Tibial artery (tissue), 4 donors: Measurements from ENCODE around the gene COL18A1.

Experiments
- DNase-seq, 2 donors: peaks; one replicate each; pipeline ENCODE4 v3.0.0-alpha.2; 2019
- H3K27ac ChIP-seq, 2 donors: fragments of 200-600 bp; sonication (generic) in 1 of 2; 1 replicate in 1 of 2; 2 replicates in 1 of 2; pipeline ENCODE4 v1.5.1; 2018 to 2019; ENCODE audit warnings: mild to moderate bottlenecking in 1 of 2
- H3K27me3 ChIP-seq, 2 donors: fragments of 200-600 bp; sonication (generic) in 1 of 2; one replicate each; pipeline versions ENCODE4 v1.5.1 to v1.6.0; 2016 to 2019
- H3K36me3 ChIP-seq, 3 donors: fragments of 200-600 bp; sonication (generic) in 2 of 3; one replicate each; pipeline ENCODE4 v1.5.1; 2016 to 2019; ENCODE audit warnings: mild to moderate bottlenecking in 2 of 3
- H3K4me1 ChIP-seq, 4 donors: fragments of 200-600 bp; sonication (generic) in 2 of 4; 1 replicate in 3 of 4; 2 replicates in 1 of 4; pipeline ENCODE4 v1.5.1; 2016 to 2019
- H3K4me3 ChIP-seq, 2 donors: fragments of 200-600 bp; sonication (generic) in 1 of 2; 1 replicate in 1 of 2; 2 replicates in 1 of 2; pipeline ENCODE4 v1.5.1; 2018 to 2019; ENCODE audit warnings: mild to moderate bottlenecking in 2 of 2
- H3K9me3 ChIP-seq, 3 donors: fragments of 200-600 bp; sonication (generic) in 1 of 3; one replicate each; pipeline ENCODE4 v1.5.1; 2016 to 2019
- intact Hi-C: fragments of 100-400 bp; cut with DNase I; formaldehyde crosslinking; loops from one replicate; pipeline ENCODE4 v1.15.0; 2023; ENCODE audit warnings: low total_unique reads
- TF ChIP-seq, protein P1 (sequence below), 2 experiments: fragments of 200-600 bp in 1 of 2; fragments of 450-650 bp in 1 of 2; IDR thresholded peaks; one replicate each; pipeline ENCODE4 v1.5.1; 2017 to 2019; ENCODE audit warnings: antibody characterized with exemption in 2 of 2, mild to moderate bottlenecking in 1 of 2, moderate library complexity in 1 of 2

Gene COL18A1

DNA sequence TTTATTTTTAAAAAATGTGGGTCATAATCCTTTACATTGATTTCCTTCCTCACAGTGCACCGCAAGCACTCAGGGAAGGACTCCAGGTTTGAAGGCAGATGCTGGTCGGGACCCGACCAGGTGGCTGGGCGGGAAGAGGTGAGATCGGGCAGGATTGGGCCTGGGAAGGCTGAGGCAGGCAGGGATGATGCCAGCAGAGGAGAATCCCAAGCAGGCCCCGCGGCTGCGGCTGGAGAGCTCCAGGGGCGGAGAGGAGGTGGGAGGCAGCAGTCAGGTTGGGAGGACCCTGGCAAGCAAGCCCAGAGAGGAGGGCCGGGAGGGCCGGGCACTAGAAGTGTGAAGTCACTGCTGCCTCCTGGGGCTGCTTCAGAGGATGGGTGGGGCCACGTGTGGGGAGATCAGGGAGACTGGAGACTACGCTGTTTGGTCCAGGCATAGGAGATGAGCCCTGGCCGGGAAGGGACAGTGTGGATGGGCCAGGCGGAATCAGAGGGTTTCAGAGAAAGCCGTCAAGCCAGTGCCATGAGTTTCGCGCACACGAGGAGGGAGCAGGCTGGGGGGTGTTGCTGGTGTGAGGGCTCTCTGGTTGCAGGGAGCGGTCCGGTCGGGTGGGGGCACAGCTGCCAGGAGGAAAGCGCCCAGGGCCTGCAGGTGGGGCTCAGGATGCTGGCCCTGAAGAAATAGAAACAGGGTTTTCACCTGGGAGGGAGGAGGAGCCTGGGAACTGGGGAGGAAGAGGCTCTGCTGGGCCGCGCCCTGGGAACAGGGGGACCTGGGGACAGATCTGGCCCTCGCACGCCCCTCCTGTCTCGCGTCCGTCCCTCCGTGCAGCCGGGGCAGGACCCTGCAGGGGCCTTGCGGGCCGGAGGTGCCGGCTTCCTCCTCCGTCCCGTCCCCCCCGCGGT is 888 bp upstream of the COL18A1 start:
- intact Hi-C loops, result loop anchor here (10.0 kb wide), 1 partner anchor 109 kb away; no protein-coding TSS in a partner anchor
- H3K9me3 ChIP-seq, result no peaks in the 10 kb centered on the region
- H3K4me3 ChIP-seq, result peak overlapping the region; percentile 74 to 79
- peaks cover 0 to 45% (median 36%) of the 10 kb centered on the region in 4 donors for H3K4me1 ChIP-seq
- peak overlapping the region; percentile 87 to 91 for H3K27ac ChIP-seq
- peaks cover 0 to 4% (median 0%) of the 10 kb centered on the region in 3 donors for H3K36me3 ChIP-seq
- H3K27me3 ChIP-seq, result no peaks in the 10 kb centered on the region
- peak; percentile 76 to 94 for DNase-seq
- TF ChIP-seq, protein P1, sequence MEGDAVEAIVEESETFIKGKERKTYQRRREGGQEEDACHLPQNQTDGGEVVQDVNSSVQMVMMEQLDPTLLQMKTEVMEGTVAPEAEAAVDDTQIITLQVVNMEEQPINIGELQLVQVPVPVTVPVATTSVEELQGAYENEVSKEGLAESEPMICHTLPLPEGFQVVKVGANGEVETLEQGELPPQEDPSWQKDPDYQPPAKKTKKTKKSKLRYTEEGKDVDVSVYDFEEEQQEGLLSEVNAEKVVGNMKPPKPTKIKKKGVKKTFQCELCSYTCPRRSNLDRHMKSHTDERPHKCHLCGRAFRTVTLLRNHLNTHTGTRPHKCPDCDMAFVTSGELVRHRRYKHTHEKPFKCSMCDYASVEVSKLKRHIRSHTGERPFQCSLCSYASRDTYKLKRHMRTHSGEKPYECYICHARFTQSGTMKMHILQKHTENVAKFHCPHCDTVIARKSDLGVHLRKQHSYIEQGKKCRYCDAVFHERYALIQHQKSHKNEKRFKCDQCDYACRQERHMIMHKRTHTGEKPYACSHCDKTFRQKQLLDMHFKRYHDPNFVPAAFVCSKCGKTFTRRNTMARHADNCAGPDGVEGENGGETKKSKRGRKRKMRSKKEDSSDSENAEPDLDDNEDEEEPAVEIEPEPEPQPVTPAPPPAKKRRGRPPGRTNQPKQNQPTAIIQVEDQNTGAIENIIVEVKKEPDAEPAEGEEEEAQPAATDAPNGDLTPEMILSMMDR (IDR thresholded peaks at IDR 0.05), result no peak

DNA sequence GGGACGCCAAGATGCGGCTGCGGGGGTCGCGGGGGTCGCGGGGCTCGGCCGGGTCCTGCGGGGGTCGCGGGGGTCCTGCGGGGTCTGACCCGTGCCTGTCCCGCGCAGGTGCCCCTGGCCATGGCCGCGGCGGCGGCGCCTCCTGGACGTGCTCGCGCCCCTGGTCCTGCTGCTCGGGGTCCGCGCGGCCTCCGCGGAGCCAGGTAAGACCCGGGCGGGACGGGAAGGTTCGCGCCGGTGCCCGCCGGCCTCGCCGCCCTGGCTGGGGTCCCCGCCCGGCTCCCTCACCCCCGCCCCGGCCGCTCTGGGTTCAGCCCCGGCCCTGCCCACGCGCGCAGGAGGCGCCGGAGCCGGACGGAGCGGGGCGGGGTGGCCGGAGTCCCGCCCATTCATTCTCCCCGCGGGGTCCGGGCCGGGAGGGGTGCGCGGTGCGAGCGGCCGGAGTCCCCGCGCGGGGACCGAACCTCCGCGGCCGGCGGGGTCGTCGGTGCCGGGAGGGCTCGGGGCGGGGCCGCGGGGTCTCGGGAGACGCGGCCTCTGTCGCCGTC is 380 bp downstream of the COL18A1 start:
- H3K27ac ChIP-seq, result peak overlapping the region; percentile 91 to 98
- peak overlapping the region; percentile 74 to 79 for H3K4me3 ChIP-seq
- H3K9me3 ChIP-seq, result no peaks in the 10 kb centered on the region
- peaks cover 0 to 4% (median 0%) of the 10 kb centered on the region in 3 donors for H3K36me3 ChIP-seq
- intact Hi-C loops, result loop anchor here (10.0 kb wide), 1 partner anchor 111 kb away; no protein-coding TSS in a partner anchor
- DNase-seq, result peak in 1 of 2 donors; percentile 79
- no peaks in the 10 kb centered on the region for H3K27me3 ChIP-seq
- H3K4me1 ChIP-seq, result peaks cover 0 to 57% (median 49%) of the 10 kb centered on the region in 4 donors
- TF ChIP-seq, protein P1 (IDR thresholded peaks at IDR 0.05), result no peak

DNA sequence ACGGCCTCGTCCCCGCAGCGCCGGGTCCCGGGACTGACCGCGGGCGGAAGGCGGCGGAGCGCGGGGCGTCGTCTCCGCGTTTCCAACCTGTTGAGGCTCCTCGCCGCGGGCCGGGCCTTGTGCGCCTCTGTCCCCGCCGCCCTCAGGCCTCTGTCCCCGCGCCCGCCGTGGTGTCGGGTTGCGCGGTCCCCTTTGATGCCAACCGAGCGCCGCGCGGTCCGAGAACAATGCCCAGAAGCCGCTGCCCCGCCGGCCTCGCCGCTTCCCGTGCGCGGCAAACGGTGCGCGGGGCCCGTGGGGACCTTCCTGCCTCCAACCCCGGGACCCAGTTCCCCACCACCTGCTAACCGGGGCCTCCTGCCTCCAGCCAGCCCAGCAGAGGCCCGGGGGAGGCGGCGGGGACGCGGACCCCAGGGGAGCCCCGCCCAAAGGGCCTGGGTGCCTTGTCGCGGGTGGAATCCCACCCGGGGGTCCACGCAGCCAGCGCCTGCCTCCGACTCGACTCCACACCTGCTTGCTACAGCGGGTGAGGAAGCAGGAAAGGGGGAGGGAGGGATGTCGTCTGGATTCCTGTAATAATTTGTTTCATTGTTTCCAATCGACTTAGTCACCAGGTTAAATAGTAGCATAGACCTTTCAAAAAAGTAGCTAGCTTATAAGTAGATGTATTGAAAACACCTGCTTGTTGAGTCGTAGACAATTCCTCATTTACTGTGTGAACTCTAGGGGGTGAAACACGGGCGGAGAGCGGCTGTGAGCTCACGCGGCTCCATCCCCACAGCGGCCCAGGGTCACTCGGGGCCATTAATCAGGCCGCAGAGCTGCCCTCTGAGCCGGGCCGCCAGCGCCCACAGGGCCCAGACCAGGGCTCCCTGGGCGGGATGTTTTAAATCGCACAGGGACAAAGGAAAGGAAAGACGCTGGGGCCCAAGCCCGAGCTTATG is 1.1 kb downstream of the COL18A1 start:
- peaks cover 0 to 62% (median 56%) of the 10 kb centered on the region in 4 donors for H3K4me1 ChIP-seq
- H3K27me3 ChIP-seq, result no peaks in the 10 kb centered on the region
- intact Hi-C loops, result loop anchor here (10.0 kb wide), 1 partner anchor 111 kb away; no protein-coding TSS in a partner anchor
- H3K27ac ChIP-seq, result peak overlapping the region; percentile 91 to 98
- peak overlapping the region; percentile 74 to 79 for H3K4me3 ChIP-seq
- TF ChIP-seq, protein P1 (IDR thresholded peaks at IDR 0.05), result no peak
- DNase-seq, result peak in 1 of 2 donors; percentile 67
- H3K9me3 ChIP-seq, result no peaks in the 10 kb centered on the region
- H3K36me3 ChIP-seq, result peaks cover 0 to 4% (median 0%) of the 10 kb centered on the region in 3 donors

DNA sequence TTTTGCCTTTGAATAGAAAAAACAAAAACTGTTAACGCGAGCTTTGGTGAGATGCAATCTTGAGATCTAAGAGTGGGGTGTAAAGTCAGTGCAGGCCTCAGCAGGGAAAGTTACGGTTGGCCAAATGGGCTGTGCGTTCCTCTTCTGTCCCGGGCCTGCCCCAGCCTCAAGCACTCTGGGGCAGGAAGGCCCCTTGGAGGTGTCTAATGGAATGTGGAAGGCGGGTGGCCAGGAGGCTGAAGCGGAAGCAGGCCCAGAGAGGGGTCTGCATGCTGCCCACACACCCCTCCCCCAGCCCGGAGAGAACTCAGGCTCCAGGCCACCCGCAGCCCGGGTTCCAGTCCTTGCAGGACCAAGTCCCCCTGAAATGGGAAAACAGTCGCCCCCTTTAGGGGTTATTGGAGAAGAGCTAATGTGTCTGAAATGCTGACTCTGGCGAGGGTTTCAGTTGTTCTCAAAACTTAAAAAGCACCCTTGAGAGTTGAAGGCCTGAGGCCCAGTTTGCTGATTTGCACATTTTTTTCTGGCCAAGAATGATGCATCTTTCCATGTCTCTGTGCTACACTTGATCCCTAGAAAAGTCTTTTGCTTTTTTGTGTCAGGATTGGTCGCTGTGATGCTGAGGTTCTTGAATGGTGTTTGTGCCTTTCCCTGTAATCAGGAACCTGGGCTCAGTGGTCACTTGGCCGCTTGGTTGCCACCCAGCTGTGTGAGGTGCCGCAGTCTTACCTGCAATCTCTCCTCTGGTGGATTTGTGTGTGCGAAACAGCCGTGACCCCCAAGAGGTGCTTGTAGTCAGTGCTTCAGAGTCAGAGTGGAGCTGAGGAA is 2.0 kb downstream of the COL18A1 start:
- intact Hi-C loops, result loop anchor here (10.0 kb wide), 1 partner anchor 112 kb away; no protein-coding TSS in a partner anchor
- peak in 1 of 2 donors; percentile 72 for DNase-seq
- H3K27ac ChIP-seq, result peak overlapping the region; percentile 91 to 98
- peak overlapping the region; percentile 74 to 79 for H3K4me3 ChIP-seq
- peaks cover 0 to 70% (median 61%) of the 10 kb centered on the region in 4 donors for H3K4me1 ChIP-seq
- peaks cover 0 to 4% (median 0%) of the 10 kb centered on the region in 3 donors for H3K36me3 ChIP-seq
- TF ChIP-seq, protein P1 (IDR thresholded peaks at IDR 0.05), result no peak
- no peaks in the 10 kb centered on the region for H3K27me3 ChIP-seq
- no peaks in the 10 kb centered on the region for H3K9me3 ChIP-seq
